ENCODE measurements around the gene KRTAP4-7. TPM values are rescaled to one million over a fixed set of nuclear protein-coding genes. Genes with fewer than 3 reads are reported as not detected.

Gene KRTAP4-7
- total and polyA plus RNA-seq, 2 experiments from 2014 or later = not detected

- TF ChIP-seq CTCF (IDR thresholded peaks at IDR 0.05; ENCODE audit: low read depth, low read length) = no peak
- no peaks in the 10 kb centered on the region for H3K27me3 ChIP-seq
- H3K36me3 ChIP-seq = no peaks in the 10 kb centered on the region
- H3K9me3 ChIP-seq (ENCODE audit: low read depth) = no peaks in the 10 kb centered on the region
- H3K27ac ChIP-seq = no peak overlapping the region
- no peak for DNase-seq (ENCODE audit: low read depth in 1 of 2, low spot score in 1 of 2)
- no peak overlapping the region for H3K4me3 ChIP-seq
- H3K4me1 ChIP-seq (ENCODE audit: low read depth) = no peaks in the 10 kb centered on the region
Observed at GRCh38 chr17:41131979-41132378, 48.0 kb downstream of the KRTAP4-7 start.

DNA sequence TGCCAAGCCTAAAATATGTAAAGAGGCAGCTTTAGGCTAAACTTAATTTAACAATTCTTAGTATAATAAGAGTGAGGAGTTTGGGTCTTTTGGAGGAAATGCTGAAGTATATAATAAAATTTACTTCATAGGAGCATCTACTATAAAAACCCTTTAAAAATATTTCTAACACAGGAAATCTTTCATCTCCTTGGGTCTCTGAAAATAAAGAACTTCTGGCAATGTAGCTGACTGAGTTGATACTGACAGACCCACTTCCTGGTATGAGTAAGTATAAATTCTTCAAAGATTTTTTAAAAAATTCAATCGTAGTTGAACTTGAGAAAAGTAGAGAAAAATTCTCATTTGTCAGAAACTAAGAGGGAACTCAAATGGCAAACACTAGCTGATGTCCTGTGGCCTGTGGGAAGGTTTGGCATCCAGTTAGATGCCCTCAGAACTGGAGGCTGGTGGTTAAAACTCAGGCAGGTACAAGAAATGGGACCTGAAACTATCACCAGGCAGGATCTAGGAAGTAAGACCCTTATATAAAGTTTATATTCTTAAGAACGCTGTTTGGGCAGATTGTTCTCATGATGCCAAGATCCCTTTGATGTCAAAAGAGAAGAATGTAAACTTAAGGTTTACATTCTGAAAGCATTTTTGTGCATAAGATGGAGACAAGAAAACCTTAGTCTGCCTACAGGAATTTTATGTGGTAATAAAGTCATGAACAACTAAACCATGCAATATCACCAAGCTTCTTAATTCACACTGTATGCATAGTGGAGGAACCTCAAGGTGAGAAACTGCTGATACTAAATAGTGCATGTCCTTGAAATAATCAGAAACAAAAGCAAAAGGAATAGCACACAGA is 50.2 kb downstream of the KRTAP4-7 start:
- DNase-seq (ENCODE audit: low read depth in 1 of 2, low spot score in 1 of 2) = no peak
- Histone ChIP-seq H3K9me3 (ENCODE audit: low read depth) (no peaks in the 10 kb centered on the region), H3K27ac (no peak overlapping the region), H3K27me3 (no peaks in the 10 kb centered on the region), H3K4me1 (ENCODE audit: low read depth) (no peaks in the 10 kb centered on the region), H3K4me3 (no peak overlapping the region), H3K36me3 (no peaks in the 10 kb centered on the region)
- TF ChIP-seq CTCF (IDR thresholded peaks at IDR 0.05; ENCODE audit: low read depth, low read length) = no peak

Other genes with a start within 250 kb of the KRTAP4-7 start
Only the 30 nearest of the 38 such genes appear.
- not detected in 2 replicates for gene KRT23, start 146.5 kb upstream of the KRTAP4-7 start, total RNA-seq
- gene KRT23, start 146.5 kb upstream of the KRTAP4-7 start, polyA plus RNA-seq = not detected in 2 replicates
- gene KRT39, start 117.2 kb upstream of the KRTAP4-7 start, total RNA-seq = not detected in 2 replicates
- gene KRT39, start 117.2 kb upstream of the KRTAP4-7 start, polyA plus RNA-seq = not detected in 2 replicates
- not detected in 2 replicates for gene KRT40, start 99.8 kb upstream of the KRTAP4-7 start, total RNA-seq
- not detected in 2 replicates for gene KRT40, start 99.8 kb upstream of the KRTAP4-7 start, polyA plus RNA-seq
- not detected in 2 replicates for gene KRTAP3-3, start 90.0 kb upstream of the KRTAP4-7 start, total RNA-seq
- gene KRTAP3-3, start 90.0 kb upstream of the KRTAP4-7 start, polyA plus RNA-seq = not detected in 2 replicates
- gene KRTAP3-2, start 84.2 kb upstream of the KRTAP4-7 start, total RNA-seq = not detected in 2 replicates
- not detected in 2 replicates for gene KRTAP3-2, start 84.2 kb upstream of the KRTAP4-7 start, polyA plus RNA-seq
- not detected in 2 replicates for gene KRTAP3-1, start 75.0 kb upstream of the KRTAP4-7 start, total RNA-seq
- gene KRTAP3-1, start 75.0 kb upstream of the KRTAP4-7 start, polyA plus RNA-seq = not detected in 2 replicates
- gene KRTAP1-5, start 56.9 kb upstream of the KRTAP4-7 start, total RNA-seq = not detected in 2 replicates
- gene KRTAP1-5, start 56.9 kb upstream of the KRTAP4-7 start, polyA plus RNA-seq = not detected in 2 replicates
- not detected in 2 replicates for gene KRTAP1-4, start 54.0 kb upstream of the KRTAP4-7 start, total RNA-seq
- gene KRTAP1-4, start 54.0 kb upstream of the KRTAP4-7 start, polyA plus RNA-seq = not detected in 2 replicates
- not detected in 2 replicates for gene KRTAP1-3, start 49.3 kb upstream of the KRTAP4-7 start, total RNA-seq
- not detected in 2 replicates for gene KRTAP1-3, start 49.3 kb upstream of the KRTAP4-7 start, polyA plus RNA-seq
- gene KRTAP1-1, start 42.7 kb upstream of the KRTAP4-7 start, total RNA-seq = not detected in 2 replicates
- gene KRTAP1-1, start 42.7 kb upstream of the KRTAP4-7 start, polyA plus RNA-seq = not detected in 2 replicates
- gene KRTAP2-1, start 36.8 kb upstream of the KRTAP4-7 start, total RNA-seq = not detected in 2 replicates
- not detected in 2 replicates for gene KRTAP2-1, start 36.8 kb upstream of the KRTAP4-7 start, polyA plus RNA-seq
- gene KRTAP2-2, start 28.9 kb upstream of the KRTAP4-7 start, total RNA-seq = not detected in 2 replicates
- not detected in 2 replicates for gene KRTAP2-2, start 28.9 kb upstream of the KRTAP4-7 start, polyA plus RNA-seq
- not detected in 2 replicates for gene KRTAP2-3, start 24.0 kb upstream of the KRTAP4-7 start, total RNA-seq
- gene KRTAP2-3, start 24.0 kb upstream of the KRTAP4-7 start, polyA plus RNA-seq = not detected in 2 replicates
- gene KRTAP2-4, start 18.3 kb upstream of the KRTAP4-7 start, total RNA-seq = not detected in 2 replicates
- gene KRTAP2-4, start 18.3 kb upstream of the KRTAP4-7 start, polyA plus RNA-seq = not detected in 2 replicates
- gene KRTAP4-8, start 14.0 kb downstream of the KRTAP4-7 start, total RNA-seq = not detected in 2 replicates
- not detected in 2 replicates for gene KRTAP4-8, start 14.0 kb downstream of the KRTAP4-7 start, polyA plus RNA-seq
- not detected in 2 replicates for gene KRTAP4-16, start 18.1 kb downstream of the KRTAP4-7 start, total RNA-seq
- gene KRTAP4-16, start 18.1 kb downstream of the KRTAP4-7 start, polyA plus RNA-seq = not detected in 2 replicates
- not detected in 2 replicates for gene KRTAP4-9, start 21.2 kb downstream of the KRTAP4-7 start, total RNA-seq
- gene KRTAP4-9, start 21.2 kb downstream of the KRTAP4-7 start, polyA plus RNA-seq = not detected in 2 replicates
- not detected in 2 replicates for gene KRTAP4-11, start 34.2 kb downstream of the KRTAP4-7 start, total RNA-seq
- not detected in 2 replicates for gene KRTAP4-11, start 34.2 kb downstream of the KRTAP4-7 start, polyA plus RNA-seq
- not detected in 2 replicates for gene KRTAP4-12, start 40.0 kb downstream of the KRTAP4-7 start, total RNA-seq
- not detected in 2 replicates for gene KRTAP4-12, start 40.0 kb downstream of the KRTAP4-7 start, polyA plus RNA-seq
- gene KRTAP4-6, start 56.4 kb downstream of the KRTAP4-7 start, total RNA-seq = not detected in 2 replicates
- not detected in 2 replicates for gene KRTAP4-6, start 56.4 kb downstream of the KRTAP4-7 start, polyA plus RNA-seq
- gene KRTAP4-5, start 65.7 kb downstream of the KRTAP4-7 start, total RNA-seq = not detected in 2 replicates
- gene KRTAP4-5, start 65.7 kb downstream of the KRTAP4-7 start, polyA plus RNA-seq = not detected in 2 replicates
- gene KRTAP4-4, start 76.6 kb downstream of the KRTAP4-7 start, total RNA-seq = not detected in 2 replicates
- not detected in 2 replicates for gene KRTAP4-4, start 76.6 kb downstream of the KRTAP4-7 start, polyA plus RNA-seq
- not detected in 2 replicates for gene KRTAP4-3, start 84.1 kb downstream of the KRTAP4-7 start, total RNA-seq
- gene KRTAP4-3, start 84.1 kb downstream of the KRTAP4-7 start, polyA plus RNA-seq = not detected in 2 replicates
- gene KRTAP4-2, start 94.1 kb downstream of the KRTAP4-7 start, total RNA-seq = not detected in 2 replicates
- gene KRTAP4-2, start 94.1 kb downstream of the KRTAP4-7 start, polyA plus RNA-seq = not detected in 2 replicates
- gene KRTAP4-1, start 100.8 kb downstream of the KRTAP4-7 start, total RNA-seq = not detected in 2 replicates
- not detected in 2 replicates for gene KRTAP4-1, start 100.8 kb downstream of the KRTAP4-7 start, polyA plus RNA-seq
- gene KRTAP9-1, start 105.7 kb downstream of the KRTAP4-7 start, total RNA-seq = not detected in 2 replicates
- gene KRTAP9-1, start 105.7 kb downstream of the KRTAP4-7 start, polyA plus RNA-seq = not detected in 2 replicates
- gene KRTAP9-2, start 142.5 kb downstream of the KRTAP4-7 start, total RNA-seq = not detected in 2 replicates
- gene KRTAP9-2, start 142.5 kb downstream of the KRTAP4-7 start, polyA plus RNA-seq = not detected in 2 replicates
- gene KRTAP9-3, start 148.3 kb downstream of the KRTAP4-7 start, total RNA-seq = not detected in 2 replicates
- not detected in 2 replicates for gene KRTAP9-3, start 148.3 kb downstream of the KRTAP4-7 start, polyA plus RNA-seq
- gene KRTAP9-8, start 153.8 kb downstream of the KRTAP4-7 start, total RNA-seq = not detected in 2 replicates
- not detected in 2 replicates for gene KRTAP9-8, start 153.8 kb downstream of the KRTAP4-7 start, polyA plus RNA-seq
- not detected in 2 replicates for gene KRTAP9-4, start 165.5 kb downstream of the KRTAP4-7 start, total RNA-seq
- not detected in 2 replicates for gene KRTAP9-4, start 165.5 kb downstream of the KRTAP4-7 start, polyA plus RNA-seq